KG1 (cell line): ENCODE measurements around the gene TAS2R60.
"Not testable (repeated sequence)": the region's sequence is repeated elsewhere in the genome, so short reads cannot be mapped to it uniquely, and the experiment has no call there.

Source experiments
- DNase-seq: peaks from one replicate; lab custom pipeline; 2025; lab: John Stamatoyannopoulos, UW

Gene TAS2R60

GRCh38 chr7:143477501-143478150 is 34.4 kb downstream of the TAS2R60 start, which contains the start of gene TAS2R41:
Gene TAS2R41, plus strand, starts transcription at chr7:143477873. Its CDS starts 0 bp downstream, at chr7:143477873.
- no peak for DNase-seq

DNA sequence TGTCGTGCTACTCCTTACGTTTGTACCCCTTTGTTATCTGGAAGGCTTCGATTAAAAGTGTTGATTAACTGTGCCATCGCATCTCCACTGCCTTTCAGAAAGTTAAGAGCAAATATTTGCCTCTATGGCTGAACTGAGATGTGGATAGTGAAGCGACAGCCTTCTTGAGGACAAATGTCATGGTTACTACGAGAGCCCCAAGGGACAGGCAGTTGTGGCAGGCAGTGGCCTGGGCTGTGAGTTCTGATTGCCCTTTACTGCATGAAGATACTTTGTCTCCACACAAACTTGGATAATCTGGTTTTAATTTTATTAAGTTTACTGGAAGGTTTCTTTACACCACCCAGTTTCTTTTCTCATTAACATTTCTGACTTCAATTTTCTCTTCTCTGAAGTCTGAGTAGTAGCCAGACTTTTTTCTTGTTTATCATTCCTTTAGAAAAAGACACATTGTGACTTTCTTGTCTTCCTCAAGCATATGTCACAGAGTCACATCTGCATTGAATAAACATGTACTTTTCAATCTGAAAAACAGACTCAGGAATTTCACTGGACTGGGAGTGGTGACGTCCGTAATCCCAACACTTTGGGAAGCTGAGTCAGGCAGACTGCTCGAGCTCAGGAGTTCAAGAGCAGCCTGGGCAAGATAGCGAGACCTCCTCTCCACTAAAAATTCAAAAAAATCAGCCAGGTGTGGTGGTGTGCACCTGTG is 36.0 kb downstream of the TAS2R60 start:
- DNase-seq: no peak

DNA sequence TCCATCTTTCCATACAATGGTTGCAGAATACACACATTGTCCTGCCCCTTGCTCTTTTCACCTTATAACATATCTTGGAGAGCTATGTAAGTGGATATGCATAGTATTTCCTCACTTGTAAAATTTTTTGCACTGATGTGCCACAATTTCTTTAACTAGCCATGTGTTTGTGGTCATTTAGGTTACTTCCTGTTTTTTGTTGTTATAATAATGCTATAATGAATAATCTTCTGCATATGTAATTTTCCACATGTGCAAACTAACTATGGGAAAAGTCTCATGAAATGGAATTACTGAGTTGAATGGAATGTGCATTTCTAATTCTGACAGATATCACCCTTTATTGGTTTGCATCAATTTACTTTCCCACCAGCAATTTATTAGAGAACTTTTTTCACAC is 37.2 kb downstream of the TAS2R60 start:
- DNase-seq: no peak

GRCh38 chr7:143484119-143484518 is 40.9 kb downstream of the TAS2R60 start:
- DNase-seq: no peak

- no peak for DNase-seq
These were observed 41.8 kb downstream of the TAS2R60 start for GRCh38 chr7:143485094-143485493.

GRCh38 chr7:143485500-143485899 is 42.2 kb downstream of the TAS2R60 start:
- DNase-seq: no peak

DNA sequence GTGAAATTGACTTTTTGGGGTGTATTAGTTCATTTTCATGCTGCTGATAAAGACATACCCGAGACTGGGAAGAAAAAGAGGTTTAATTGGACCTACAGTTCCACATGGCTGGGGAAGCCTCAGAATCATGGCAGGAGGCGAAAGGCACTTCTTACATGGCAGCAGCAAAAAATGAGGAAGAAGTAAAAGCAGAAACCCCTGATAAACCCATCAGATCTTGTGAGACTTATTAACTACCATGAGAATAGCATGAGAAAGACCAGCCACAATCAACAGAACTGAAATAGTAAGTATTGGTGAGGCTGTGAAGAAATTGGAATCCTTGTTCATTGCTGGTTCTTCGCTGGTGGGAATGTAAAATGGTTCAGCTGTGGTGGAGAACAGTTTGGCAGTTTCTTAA is 43.0 kb downstream of the TAS2R60 start:
- DNase-seq: not testable (repeated sequence)

DNA sequence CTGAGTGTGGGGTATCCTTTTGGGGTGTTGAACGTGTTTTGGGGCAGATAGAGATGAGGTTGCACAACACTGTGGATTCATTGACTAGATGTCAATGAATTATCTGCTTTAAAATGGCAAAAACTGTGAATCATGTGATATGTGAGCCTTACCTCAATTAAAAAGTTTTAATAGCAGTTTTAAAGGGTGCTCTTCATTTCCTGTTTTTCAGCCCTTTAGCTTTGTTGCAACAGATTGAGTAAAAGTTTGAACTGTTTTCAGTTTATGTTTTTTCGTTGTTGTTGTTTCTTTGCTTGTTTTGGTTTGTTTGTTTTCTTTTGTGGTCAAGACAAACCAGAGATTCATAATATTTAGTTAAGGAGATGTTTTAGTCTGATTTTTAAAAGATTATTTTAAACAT is 43.8 kb downstream of the TAS2R60 start:
- DNase-seq: no peak

- no peak for DNase-seq
These were observed 44.3 kb downstream of the TAS2R60 start for GRCh38 chr7:143487566-143487965.

GRCh38 chr7:143490717-143491306 is 47.6 kb downstream of the TAS2R60 start:
- DNase-seq: no peak

DNA sequence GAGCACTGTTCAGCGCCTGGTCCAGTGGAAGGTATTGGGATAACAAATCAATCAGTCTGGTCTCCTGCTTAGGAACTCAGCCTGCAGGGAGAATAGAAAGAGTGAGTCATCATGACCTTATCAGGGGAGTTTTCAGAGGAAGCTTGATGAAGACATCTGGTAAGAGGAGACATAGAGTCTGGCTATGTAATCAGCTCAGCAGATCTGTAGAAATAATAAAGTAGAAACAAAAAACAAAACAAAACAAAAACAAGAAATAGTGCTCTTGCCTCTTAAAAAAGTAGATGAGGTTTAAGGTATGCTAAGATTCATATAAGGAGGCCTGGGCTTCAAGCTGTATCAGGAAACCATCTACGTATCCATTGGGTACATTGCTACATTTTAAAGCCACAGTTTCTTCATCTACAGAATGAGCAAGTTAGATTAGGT is 48.8 kb downstream of the TAS2R60 start:
- DNase-seq: no peak

DNA sequence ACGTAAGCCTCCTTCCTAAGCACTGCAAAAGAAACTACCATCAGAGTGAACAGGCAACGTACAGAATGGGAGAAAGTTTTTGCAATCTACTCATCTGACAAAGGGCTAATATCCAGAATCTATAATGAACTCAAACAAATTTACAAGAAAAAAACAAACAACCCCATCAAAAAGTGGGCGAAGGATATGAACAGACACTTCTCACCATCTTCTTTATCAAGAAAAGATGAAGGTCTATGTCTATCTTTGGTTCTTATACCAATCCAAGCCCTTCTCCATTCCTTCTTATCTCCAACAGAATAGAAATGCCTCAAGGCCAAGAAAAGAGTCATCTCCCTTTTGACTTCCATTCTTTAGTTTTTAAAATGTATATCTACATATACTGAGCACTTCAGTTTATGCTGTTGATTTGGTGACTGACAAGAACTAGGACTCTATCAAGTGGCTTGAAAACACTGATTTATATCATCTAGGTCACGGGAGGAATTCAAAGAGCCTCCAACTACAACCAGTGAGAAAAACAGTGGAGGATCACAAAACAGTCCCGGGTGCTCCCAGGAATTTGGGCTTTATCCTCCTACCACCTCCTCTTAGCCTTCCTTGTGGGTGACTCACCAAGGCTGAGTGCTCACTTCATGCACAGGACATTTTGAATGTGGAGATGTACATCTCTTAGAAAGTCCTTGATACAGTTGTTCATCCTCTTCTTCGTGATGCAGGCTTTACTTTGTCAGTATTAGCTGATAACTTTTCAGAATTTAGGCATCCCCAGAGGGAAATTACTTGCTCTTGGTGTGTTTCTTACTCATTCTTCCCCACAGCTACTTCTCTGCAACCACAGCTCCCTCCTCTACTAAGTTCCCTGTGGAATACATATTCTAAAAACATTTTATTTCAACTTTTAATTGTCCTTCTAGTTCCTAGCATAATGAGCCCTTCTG is 49.8 kb downstream of the TAS2R60 start:
- no peak for DNase-seq

- no peak for DNase-seq
These were observed 50.5 kb downstream of the TAS2R60 start for GRCh38 chr7:143493751-143494150.
